ENCODE measurements around the gene SFSWAP.

The SFSWAP gene

GRCh38 chr12:131825146-131825892 is 114.4 kb downstream of the SFSWAP start:
- no peak for DNase-seq

DNA sequence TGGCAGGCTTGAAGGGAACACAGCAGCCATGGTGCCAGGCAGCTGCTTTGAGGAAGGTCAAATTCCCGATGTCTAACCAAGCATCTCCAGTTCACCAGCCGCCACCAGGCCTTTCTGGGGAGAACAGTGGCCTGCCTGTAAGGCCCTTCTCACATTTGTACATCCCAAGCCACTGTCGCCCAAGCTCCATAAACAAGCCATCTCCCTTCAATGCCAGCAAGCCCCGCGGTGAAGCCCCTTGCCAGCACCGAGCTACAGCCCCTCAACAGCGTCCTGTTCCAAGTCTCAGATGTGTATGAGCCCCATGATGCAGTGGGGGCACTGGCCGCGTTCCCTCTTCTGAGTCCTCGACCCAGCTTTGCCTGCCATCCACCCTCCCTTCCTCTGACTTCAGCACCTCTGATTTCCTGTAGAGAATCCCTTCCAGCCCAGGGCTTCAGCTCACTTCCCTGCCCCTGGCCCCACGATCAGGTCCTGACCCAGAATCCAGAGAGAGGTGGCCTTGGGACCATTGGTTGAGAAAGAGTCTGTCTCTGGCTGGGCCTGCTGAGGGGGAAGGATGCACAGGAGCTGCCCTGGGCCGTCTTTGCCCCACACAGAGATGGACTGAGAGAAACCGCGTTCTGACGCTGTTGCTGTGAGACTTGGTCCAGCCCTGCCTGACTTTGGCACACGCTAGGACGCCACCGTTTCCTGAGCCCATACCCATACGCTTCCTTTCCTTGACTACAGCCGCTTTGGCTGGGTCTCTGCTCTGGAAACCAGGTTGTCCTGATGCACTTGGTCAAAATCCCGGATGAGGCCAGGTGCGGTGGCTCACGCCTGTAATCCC is 115.4 kb downstream of the SFSWAP start:
- DNase-seq: no peak

DNA sequence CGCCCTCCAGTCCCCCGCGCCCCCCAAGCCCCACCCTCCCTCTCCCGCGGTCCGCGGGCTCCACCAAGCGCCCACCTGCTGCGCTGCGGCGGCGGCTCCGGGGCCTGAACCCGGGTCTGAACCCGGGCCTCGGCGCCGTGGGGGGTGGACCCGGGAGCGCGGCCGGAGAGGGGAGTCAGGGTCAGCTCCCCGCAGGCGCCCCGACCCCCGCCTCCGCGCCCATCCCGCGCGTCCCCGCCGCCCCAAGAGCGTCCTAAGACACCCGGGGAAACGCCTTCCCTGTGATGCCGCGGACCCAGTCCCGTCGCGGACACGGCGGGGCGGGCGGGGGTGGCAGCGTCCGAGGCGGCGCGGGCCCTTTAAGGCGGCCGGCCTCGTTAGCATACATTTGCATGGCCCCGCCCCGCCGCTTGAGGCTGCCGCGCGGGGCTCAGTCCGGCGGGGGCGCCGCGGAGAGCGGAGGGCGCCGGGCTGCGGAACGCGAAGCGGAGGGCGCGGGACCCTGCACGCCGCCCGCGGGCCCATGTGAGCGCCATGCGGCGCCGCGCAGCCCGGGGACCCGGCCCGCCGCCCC is 117.2 kb downstream of the SFSWAP start, which contains the start of gene MMP17:
MMP17 (plus strand) TSS at position 433 of the 574 bp plus-strand sequence; CDS start at position 535, 102 bp downstream.
- no peak for DNase-seq

- DNase-seq: no peak
Measured at GRCh38 chr12:131828671-131829355, 117.9 kb downstream of the SFSWAP start.

GRCh38 chr12:131829356-131829747 is 118.5 kb downstream of the SFSWAP start:
- peak in 1 of 2 experiments; percentile 19 for DNase-seq

- DNase-seq: no peak
Measured at GRCh38 chr12:131829791-131830334, 119.0 kb downstream of the SFSWAP start.

- DNase-seq: no peak
Measured at GRCh38 chr12:131830335-131830913, 119.5 kb downstream of the SFSWAP start.

DNA sequence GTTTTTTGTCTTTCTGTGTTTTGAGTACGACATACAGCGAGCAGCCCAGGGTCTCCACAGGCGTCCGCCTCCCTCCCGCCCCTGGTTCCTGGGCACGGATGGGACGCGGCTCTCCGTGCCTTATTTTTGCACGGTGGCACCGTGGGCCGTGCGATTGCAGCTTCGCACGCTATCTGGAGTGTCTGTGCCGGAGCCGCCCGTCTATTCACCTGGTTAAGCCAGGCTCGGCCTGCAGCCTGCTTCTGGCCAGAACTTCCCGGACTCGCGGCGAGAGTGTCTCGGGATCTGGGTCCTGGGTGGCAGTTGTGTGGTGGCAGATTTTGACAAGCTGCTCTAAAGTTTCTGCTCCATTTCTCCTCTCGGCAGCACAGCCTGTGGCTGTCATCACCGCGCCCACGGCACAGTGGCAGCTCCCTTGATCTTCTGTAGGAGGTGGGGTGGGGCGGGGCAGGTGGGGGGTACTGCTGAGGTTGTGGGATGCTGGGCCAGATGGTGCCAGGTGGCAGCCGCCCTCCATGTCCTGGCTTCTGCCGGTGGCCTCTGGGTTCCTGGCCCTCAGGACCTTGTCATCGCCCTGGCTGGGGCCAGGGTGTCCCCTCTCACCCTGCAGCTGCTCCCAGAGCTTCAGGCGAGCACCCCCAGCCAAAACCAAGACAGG is 120.2 kb downstream of the SFSWAP start:
- no peak for DNase-seq

- no peak for DNase-seq
Measured at GRCh38 chr12:131831635-131832041, 120.7 kb downstream of the SFSWAP start.

- no peak for DNase-seq
Measured at GRCh38 chr12:131832321-131833231, 121.7 kb downstream of the SFSWAP start.

GRCh38 chr12:131833288-131833895 is 122.5 kb downstream of the SFSWAP start:
- no peak for DNase-seq

- no peak for DNase-seq
Measured at GRCh38 chr12:131833896-131834641, 123.2 kb downstream of the SFSWAP start.

DNA sequence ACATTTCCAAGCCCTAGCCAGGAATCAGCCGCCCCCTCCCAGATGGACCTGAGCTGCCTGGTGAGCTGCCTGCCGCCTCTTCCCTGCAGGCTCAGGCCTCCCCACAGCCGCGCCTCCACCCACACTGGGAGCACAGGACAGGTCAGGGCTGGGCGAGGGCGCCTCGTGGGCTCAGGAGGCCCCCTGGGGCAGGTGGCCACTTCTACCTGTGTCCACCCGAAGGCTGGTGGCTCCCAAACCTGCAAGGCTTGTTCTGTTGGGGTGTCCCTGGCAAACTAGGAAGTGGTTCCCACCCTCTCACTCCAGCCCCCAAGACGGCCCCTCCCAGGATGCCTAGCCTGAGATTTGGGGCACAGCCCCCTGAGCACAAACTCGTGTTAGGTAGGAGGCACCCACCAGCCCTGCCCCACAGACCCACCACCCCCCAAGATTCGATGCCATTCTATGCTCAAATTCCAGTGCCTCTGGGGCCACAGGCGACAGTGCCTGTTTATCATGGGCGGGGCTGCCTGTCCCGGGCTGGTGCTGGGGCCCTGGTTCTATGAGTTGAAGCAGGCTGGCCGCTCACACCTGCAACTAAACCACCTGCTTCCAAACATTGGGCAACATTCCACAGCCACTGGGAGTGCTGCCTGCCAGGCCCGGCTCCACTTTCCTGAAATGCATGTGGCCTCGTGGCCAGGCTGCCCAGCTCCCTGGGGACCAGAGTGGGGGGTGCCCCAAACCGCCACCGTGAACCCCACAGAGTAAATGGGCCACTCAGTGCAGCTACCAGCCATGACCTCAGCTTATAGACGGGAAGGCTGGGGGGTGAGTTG is 124.1 kb downstream of the SFSWAP start:
- no peak for DNase-seq

- no peak for DNase-seq
Measured at GRCh38 chr12:131835616-131836171, 124.8 kb downstream of the SFSWAP start.

DNA sequence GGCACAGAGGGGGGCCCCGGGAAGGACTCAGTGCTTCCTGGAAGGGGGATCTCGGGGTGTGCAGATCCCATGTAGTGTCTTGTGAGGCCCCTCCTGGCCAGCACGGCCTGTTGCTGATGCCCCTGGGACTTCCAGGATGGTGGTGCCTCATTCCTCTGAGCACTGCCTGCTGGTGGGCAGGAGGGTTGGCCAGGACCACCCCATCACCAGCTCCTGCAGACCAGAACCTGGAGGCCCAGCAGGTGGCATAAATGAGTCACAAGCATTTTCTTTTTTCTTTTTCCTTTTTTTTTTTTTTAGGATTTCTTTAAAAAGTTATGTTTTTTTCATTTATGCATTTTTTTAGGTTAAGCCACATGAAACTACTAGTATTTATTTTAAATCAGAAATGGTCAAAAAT is 125.3 kb downstream of the SFSWAP start:
- no peak for DNase-seq

GRCh38 chr12:131836714-131837397 is 126.0 kb downstream of the SFSWAP start:
- no peak for DNase-seq

- DNase-seq: no peak
Measured at GRCh38 chr12:131840643-131841416, 129.9 kb downstream of the SFSWAP start.
